SW480 (cell line): ENCODE measurements around the gene TTC22.
"Not testable (repeated sequence)": the region's sequence is repeated elsewhere in the genome, so short reads cannot be mapped to it uniquely, and the experiment has no call there.

Experiments used
- DNase-seq: peaks from one replicate; pipeline ENCODE4 v3.0.0-alpha.2; 2016; ENCODE audit warnings: low spot score

TTC22 gene

GRCh38 chr1:54786778-54787177, 14.3 kb downstream of the TTC22 start:
- no peak for DNase-seq

DNA sequence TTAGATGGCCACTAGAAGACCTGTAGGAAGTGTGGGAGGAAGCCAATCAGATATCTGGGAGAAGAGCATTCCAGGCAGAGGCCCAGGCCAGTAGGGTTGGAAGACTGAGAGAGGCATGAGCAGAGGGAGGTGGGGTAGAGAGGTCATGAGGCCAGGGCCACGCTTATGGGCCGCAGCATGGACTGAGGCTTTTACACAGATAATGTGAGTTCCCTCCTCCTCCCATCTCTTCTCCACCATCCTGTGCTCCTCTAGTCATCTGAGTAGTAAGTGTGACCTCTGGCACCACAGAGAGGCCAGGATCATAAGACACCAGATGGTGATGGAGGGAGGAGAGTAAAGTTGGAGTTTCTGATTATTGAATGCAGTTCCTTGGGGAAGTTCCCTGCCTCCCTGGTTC, 17.1 kb downstream of the TTC22 start:
- DNase-seq, result no peak

- DNase-seq, result no peak
These were observed 18.5 kb downstream of the TTC22 start for GRCh38 chr1:54782588-54782987.

- DNase-seq, result no peak
These were observed 19.0 kb downstream of the TTC22 start for GRCh38 chr1:54782156-54782555.

DNA sequence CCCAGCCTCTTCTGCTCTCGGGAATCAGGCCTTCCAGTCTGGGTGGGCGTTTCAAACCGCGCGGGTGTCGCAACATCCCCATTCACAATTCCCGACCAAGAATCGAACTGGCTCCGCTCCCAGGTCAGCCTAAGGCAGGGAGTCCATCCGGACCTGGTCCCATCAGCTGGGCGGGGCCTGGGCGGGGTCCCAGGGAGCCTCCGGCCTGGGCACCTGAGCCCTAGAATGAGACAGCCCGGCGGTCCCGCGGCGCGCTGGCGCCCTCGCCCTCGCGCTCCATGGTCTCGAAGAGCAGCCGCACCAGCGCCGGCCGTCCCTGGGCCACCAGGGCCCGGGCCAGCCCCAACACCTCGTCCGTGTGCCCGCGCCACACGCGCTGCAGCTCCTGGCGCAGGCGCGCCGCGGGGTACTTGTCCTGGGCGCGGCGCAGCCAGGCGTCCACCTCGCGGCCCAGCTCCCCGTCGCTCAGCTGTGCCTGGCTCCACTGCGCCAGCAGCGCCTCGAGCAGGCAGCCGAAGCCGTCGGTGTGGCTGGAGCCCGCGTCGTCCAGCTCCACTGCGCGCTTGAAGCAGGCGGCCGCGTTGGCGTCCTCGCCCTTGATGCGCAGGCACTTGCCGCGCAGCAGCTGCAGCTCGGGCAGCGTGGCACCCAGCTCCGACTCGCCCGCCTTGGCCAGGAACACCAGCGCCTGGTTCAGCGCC, 19.9 kb downstream of the TTC22 start:
- no peak for DNase-seq

DNA sequence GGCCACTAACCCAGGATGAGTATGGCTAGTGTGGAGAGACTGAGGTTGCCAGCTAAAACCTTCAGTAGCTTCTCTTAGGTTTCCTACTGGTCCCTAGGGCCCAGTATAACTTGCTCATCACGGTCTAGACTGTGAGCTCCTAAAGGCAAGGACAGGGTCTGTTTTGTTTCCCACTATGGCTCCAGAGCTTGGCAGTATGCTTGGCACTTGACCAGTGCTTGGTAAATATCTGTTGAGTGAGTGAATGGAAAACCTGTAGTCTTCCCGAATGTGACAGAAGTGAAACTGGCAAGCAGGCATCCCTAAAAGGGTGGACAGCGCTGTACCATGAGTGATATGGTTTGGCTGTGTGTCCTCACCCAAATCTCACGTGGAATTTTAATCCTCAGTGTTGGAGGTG, 23.7 kb downstream of the TTC22 start:
- DNase-seq, result no peak

DNA sequence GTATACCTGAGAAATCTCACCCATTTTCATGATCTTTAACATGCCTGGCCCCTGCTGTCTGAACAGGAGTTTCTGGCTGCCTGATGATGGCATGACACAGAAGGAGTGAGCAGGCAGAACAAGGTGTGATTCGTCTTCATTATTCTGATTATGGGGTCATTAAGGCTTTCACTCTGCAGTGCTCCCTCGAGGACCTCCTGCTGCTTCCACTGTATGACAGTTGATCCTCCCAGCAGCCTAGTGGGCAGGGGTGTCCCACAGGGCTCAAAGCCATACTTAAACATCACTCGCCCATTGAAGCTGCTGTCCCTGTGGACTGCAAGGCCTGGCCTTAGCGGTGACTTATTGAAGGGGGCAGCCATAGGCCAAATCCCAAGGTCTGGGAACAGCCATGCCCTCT, 24.1 kb downstream of the TTC22 start:
- no peak for DNase-seq

DNA sequence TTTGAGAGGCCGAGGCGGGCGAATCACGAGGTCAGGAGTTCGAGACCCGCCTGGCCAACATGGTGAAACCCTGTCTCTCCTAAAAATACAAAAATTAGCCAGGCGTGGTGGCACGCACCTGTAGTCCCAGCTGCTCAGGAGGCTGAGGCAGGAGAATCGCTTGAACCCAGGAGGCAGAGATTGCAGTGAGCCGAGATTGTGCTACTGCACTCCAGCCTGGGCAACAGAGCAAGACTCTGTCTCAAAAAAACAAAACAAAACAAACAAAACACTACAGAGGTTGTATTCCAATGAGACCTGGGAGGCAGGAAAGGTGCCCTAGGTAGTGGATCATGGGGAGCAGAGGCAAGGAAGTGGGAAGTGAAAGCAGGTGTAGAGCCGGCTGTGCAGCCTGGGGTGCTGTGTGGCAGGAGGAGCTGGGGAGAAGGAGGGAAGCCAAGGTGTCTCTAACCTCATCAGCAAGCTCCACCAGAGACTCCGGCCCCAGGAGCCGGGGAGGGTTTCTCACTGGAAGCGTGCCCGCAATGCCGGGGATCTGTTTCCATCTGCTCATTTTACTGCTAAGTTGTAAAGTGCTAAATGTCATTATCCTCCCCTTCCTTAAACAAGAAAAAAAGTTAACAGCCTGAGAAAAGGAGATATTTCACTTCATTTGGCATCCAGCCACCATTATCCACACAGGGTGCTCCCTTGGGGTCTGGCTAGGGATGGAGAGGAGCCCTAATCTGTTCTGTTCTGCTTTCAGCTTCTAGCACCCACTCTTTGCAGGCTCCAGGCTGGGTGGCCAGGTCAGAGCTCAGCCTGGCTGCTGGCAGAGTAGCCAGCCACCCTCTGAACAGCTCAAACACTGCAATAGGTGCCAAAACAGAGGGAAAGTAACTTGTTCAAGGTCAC, 25.0 kb downstream of the TTC22 start:
- not testable (repeated sequence) for DNase-seq

DNA sequence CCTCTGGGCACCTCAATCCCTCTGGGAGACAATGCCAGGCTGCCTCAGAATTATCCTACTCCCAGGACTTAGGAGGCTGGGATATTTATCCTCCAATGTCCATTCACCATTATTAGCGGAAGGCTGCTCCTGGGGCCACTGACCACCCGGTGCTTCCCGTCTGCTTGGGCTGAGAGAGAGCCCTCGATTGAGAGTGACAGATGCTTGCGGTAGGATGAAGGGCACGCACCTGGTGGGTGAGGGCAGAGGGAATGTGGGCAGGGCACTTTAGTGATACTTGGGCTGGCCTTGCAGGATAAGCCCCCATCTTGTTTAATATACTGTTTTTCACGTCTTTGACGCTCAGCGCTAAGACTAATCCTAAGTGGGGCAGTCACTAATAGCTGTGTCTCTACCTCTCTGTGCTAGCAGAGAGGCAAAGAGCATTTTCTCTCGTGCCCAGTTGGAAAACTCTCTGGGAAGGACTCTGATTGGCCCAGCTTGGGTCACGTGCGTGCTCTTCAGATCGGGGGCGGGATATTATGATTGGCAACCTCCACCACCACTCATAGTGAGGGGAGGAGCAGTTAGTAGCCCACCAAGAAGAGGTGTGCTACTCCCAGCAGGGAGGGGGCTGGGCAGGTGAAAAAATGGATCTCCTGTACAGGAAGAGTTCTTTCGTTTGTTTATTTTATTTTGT, 26.2 kb downstream of the TTC22 start:
- DNase-seq, result no peak

DNA sequence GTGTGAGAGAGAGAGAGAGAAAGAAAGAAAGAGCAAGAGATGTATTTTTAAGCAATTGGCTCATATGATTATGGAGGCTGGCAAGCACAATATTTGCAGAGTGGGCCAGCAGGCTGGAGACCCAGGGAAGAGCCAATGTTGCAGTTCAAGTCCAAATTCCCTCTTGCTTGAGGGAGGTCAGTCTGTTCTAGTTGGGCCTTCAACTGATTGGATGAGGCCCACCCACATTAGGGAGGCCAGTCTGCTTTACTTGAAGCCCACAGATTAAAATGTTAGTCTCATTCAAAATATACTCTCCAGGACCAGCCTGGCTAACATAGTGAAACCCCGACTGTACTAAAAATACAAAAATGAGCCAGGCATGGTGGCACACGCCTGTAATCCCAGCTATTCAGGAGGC, 28.2 kb downstream of the TTC22 start:
- no peak for DNase-seq

- peak; percentile 12 for DNase-seq
These were observed 33.0 kb downstream of the TTC22 start for GRCh38 chr1:54768093-54768492.

DNA sequence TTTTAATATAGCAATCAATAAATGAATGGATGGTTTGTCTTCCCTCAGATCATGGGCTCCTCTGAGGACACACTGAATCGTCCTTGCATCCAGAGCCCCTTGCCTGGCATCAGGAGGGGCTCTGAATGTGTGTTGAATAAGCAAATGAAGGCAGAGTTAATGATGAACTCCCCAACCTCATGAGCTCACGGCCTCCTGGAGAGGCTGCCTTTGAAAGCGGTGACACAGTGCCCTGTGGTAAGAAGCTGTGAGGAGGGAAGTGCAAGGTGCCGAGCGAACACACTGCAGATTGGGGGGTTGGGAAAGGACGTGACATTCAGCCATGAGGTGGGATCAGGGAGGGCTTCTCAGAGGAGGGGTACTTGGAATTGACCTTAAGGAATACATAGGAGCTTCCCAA, 33.6 kb downstream of the TTC22 start:
- DNase-seq, result no peak

- DNase-seq, result no peak
These were observed 34.4 kb downstream of the TTC22 start for GRCh38 chr1:54766726-54767125.

DNA sequence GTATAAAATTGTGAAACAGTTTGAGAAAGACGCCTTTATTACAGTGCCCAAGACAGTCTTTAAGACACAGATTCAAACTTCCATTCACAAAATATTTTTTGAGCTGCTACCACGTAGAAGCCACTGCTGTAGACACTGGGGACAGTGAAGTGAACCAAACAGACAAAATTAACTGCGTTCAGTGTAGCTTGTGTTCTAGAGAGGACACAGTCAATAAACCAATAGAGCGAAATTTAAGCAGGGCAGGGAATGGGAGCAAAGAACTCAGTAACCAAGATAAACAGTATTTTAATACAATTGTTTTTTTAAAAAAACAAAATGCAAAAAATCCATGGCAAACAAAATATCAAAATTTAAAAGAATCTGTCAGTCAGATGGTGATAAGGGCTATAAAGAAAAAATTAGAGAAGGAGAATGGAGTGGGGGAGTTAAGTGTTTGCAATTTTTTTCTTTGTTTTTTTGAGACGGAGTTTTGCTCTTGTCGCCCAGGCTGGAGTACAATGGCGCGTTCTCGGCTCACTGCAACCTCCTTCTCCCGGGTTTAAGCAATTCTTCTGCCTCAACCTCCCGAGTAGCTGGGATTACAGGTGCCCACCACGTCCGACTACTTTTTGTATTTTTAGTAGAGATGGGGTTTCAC, 36.1 kb downstream of the TTC22 start:
- no peak for DNase-seq

GRCh38 chr1:54764133-54764921, 36.8 kb downstream of the TTC22 start, which contains the start of gene PARS2:
PARS2 (minus strand) TSS chr1:54764523; CDS start chr1:54759161, 5,362 bp downstream.
- DNase-seq, result peak; percentile 99

DNA sequence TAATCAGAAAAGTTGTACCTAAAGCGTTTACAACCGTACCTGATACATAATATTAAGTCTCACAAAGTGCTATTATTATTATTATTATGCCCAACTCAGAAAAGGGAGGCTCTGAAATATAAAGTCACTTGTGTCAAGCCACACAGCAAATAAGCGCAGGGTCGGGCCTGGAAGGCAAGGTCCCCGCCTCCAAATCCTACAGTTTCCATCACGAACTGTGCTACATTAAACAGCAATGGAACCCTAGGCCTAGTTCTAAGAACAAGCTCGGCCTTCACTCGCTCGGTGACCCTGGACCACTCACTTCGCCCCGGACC, 37.3 kb downstream of the TTC22 start:
- no peak for DNase-seq

DNA sequence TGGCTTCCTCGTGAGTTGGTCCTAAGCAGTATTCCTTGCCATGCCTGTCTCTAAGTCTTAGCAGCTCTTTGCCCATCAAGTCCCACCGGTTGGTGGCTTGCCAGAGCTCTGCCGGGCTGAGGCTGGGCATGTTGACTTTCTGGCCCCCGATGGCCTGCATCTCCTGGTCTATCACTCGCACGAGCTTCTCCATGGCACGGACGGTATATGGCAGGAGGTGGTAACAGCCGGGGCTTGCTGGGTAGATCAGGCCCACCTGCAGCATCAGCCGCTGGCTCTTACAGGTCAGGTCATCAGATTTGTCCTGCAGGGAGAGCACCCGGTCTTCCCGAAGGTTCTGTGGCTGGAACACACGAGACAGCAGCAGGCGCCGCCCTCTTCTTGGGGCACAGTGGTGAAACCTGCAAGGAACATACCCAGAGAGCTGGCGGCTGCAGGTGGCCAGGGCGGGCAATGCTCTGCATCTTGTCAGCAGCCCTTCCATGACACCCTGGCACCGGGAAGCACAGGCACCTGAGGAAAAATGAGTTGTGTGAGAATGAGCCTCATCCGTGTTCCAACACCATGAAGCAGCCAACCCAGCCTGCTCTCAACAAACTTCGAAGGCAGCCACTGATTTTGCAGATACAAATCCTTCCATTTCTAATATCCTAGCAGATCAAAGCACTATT, 42.3 kb downstream of the TTC22 start:
- DNase-seq, result no peak

DNA sequence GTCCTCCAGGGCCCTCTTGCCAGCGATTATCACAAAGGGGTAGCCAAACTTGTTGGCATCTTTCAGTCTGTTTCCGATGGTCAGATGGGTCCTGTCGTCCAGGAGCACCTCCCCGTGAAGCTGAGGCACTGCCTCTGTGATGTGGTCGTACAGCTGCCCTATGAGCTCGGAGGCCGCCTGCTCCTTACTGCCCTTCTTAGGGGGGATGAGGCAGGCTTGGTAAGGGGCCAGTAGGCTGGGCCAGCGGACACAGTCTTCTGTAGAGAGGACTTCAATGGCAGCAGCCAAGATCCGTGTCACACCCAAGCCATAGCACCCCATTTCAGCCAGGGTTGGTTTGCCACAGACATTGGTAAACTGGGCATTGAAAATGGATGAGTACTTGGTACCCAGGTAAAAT, 43.3 kb downstream of the TTC22 start:
- DNase-seq, result no peak

- no peak for DNase-seq
These were observed 46.4 kb downstream of the TTC22 start for GRCh38 chr1:54754486-54755285.

DNA sequence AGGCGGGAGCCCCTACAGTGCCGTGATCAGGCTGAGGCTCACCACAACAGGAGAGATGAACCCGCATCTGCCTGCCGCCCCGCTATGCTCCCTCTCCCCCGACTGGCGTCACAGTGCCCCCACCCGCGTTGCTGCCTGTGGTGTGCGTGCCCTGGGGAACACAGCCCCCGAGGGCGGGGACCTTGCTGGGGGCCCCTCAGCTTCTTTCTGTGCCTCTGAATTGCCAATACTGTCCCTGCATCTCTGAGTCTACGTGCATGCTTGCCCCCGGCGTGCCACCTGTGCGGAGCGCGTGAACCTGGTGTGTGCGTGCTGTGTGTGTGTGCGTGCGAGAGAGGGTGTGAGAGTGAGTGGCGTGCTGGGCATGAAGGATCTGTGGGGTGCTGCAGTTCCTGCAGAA, 47.1 kb downstream of the TTC22 start:
- DNase-seq, result no peak
